Measurements from ENCODE around the gene TRHDE.
A peak's percentile ranks its signal among the peaks of the same experiment; 100 is the strongest.

The TRHDE gene

DNA sequence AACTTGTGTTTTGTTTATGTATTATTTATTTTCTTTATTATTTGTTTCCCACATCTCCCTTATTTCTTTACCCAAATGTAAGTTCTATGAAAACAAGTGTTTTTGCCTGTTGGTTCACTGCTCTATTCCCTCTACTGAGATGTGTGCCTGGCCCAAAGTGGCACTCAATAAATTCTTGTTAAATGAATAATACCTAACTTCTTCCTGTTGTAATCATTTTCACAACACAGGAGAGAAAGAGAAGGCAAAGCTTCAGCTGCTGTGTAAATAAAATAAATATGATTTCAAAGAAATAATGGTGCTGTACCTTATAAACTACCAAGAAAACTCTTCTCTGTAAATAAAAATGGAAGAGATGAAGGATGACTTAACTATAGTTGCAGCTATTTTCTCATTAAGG is 116.2 kb downstream of the TRHDE start:
- no peak for DNase-seq (ENCODE audit: low read depth)
- TF ChIP-seq, protein P1, sequence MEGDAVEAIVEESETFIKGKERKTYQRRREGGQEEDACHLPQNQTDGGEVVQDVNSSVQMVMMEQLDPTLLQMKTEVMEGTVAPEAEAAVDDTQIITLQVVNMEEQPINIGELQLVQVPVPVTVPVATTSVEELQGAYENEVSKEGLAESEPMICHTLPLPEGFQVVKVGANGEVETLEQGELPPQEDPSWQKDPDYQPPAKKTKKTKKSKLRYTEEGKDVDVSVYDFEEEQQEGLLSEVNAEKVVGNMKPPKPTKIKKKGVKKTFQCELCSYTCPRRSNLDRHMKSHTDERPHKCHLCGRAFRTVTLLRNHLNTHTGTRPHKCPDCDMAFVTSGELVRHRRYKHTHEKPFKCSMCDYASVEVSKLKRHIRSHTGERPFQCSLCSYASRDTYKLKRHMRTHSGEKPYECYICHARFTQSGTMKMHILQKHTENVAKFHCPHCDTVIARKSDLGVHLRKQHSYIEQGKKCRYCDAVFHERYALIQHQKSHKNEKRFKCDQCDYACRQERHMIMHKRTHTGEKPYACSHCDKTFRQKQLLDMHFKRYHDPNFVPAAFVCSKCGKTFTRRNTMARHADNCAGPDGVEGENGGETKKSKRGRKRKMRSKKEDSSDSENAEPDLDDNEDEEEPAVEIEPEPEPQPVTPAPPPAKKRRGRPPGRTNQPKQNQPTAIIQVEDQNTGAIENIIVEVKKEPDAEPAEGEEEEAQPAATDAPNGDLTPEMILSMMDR (conservative IDR thresholded peaks at IDR 0.05; ENCODE audit: low read depth, low read length), result no peak
- H3K4me3 ChIP-seq (ENCODE audit: low read length), result no peak overlapping the region

DNA sequence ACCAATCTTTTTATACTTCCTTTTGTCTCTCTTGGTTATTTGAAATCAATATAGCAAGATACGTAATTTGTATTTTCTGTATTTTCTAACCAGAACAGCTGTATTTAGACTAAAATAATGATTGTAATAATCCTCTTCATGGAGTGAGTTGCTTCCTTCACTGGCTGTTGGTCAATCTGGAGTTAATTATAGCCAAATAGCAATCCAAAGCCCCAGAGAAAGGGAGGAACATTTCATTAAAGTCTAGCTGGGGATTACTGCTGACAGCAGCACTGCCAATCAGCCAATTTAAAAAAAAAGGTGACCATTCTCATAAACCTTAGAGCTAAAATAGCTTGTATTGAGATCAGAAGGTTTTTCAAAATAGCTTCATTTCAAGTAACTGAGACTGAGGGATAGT is 118.0 kb downstream of the TRHDE start:
- H3K4me3 ChIP-seq (ENCODE audit: low read length), result no peak overlapping the region
- TF ChIP-seq, protein P1 (conservative IDR thresholded peaks at IDR 0.05; ENCODE audit: low read depth, low read length), result no peak
- DNase-seq (ENCODE audit: low read depth), result peak; percentile 3

DNA sequence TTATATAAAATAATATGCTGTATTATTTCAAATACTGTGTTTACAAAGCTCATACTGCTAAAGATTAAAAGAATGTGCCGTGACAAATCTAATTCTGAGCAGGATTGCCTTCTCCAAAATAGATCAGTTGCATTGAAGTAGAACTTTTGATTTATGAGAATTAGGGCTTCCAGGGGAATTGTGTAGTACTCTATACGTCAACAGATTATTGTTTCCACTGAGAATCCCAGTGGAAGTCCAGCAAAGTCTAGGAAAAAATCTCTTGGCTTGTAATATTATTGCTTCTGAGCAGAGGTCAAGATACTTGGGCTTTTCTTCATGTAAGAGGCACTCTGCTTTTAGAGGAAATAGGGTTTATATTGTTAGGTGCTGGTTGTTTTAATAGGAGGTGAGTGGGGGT is 133.9 kb downstream of the TRHDE start:
- DNase-seq (ENCODE audit: low read depth), result no peak
- TF ChIP-seq, protein P1 (conservative IDR thresholded peaks at IDR 0.05; ENCODE audit: low read depth, low read length), result no peak
- H3K4me3 ChIP-seq (ENCODE audit: low read length), result no peak overlapping the region

DNA sequence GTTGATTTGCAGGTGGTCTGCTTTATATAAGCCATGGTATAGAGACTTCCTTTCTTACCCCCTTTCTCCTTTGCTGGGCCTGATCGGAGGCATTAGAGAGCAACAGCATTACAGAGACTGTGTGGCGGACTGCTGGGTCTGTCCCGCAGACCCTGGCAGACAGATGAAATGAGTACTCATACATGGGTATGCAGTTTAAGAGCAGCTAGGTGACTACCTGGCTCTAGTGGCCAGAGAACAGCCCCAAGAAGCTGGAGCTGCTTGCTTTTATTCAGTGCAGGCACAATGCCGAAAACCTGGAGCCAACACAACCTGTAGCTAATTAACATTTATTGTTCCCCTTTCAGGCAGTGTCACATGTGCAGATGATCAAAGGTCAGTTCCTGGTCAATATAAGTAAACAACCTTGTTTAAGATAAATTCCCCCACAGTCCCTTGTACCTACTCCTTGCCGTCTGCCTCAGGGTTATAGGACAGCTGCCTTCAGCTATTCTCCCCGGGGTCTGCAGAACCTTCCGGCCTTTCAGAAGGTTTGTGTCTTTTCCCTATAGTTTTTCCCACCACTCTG is 160.0 kb downstream of the TRHDE start:
- no peak overlapping the region for H3K4me3 ChIP-seq (ENCODE audit: low read length)
- TF ChIP-seq, protein P1 (conservative IDR thresholded peaks at IDR 0.05; ENCODE audit: low read depth, low read length), result no peak
- no peak for DNase-seq (ENCODE audit: low read depth)

DNA sequence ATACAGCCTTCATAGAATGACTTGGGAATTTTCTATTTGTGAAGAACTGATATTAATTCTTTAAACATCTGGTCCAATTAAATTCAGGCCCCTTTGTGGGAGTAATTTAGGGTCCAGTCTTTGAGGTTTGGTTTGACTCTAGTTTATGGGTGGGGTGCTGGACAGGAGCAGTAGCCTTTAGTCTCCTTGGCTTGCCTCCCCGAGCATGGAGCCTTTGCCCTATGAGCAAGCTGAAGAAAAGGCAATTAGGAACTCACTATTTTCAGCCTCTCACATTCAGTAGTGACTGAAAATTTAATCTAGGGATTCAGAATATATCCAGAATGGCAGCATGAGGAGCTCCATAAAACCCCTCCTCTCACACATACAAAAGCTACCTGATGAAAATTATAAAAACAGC is 161.1 kb downstream of the TRHDE start:
- no peak for DNase-seq (ENCODE audit: low read depth)
- H3K4me3 ChIP-seq (ENCODE audit: low read length), result no peak overlapping the region
- TF ChIP-seq, protein P1 (conservative IDR thresholded peaks at IDR 0.05; ENCODE audit: low read depth, low read length), result no peak

DNA sequence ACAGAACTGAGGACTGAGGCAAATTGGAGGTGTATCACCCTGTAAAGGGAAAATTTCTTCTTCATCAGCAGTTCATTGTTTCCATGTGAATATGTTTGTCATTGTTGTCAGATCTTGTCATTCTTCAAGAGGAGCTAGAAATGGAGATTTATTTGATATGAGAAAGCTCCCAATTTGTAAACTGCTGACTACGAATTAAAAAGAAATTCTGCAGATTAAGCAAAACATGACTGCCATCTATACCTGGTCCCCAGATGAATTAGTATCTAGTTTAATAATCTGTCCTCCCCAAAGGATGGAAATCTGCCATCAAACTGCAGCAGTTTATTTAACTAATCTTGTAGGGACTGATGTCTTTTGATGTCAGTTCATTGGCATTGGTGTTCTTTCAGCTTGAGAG is 162.8 kb downstream of the TRHDE start:
- no peak overlapping the region for H3K4me3 ChIP-seq (ENCODE audit: low read length)
- DNase-seq (ENCODE audit: low read depth), result no peak
- TF ChIP-seq, protein P1 (conservative IDR thresholded peaks at IDR 0.05; ENCODE audit: low read depth, low read length), result no peak

DNA sequence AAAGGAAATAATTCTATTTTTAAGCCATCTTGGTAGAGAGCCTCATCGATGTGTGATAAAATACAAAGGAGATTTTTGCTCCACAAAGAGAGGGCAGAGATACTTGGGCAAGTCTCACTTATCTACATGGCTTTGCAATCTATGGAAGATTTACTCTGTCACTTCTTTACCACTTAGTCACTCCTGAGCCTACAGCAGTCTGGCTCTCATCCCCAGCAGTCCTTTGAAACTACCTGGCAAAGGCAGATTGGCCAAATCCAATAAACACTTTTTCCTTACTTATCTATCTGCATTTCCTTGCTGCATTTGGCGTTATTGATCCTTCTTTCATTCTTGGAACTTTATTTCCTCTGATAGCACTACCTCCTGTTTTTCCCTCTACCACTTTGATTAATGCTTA is 170.0 kb downstream of the TRHDE start:
- no peak for DNase-seq (ENCODE audit: low read depth)
- TF ChIP-seq, protein P1 (conservative IDR thresholded peaks at IDR 0.05; ENCODE audit: low read depth, low read length), result no peak
- H3K4me3 ChIP-seq (ENCODE audit: low read length), result no peak overlapping the region

All from retinal pigment epithelial cell (primary cell).